Keratinocyte (primary cell): ENCODE measurements around the gene DNAH2. TPM values are rescaled to one million over a fixed set of nuclear protein-coding genes. Genes with fewer than 3 reads are reported as not detected.

Experiments
- DNase-seq: peaks from one replicate; pipeline ENCODE4 v3.0.0-alpha.2; 2011; ENCODE audit warnings: low read depth, missing footprints, low spot score
- FAIRE-seq: peaks from 2 replicates; lab custom pipeline; 2011; peaks lifted over from hg19 to GRCh38; lab: Jason Lieb, UNC
- H2AFZ ChIP-seq: 2 replicates; pipeline ENCODE4 v1.6.0; 2012; ENCODE audit warnings: low read length, control low read depth, inconsistent platforms; ENCODE audit not compliant: control insufficient read depth
- H3K27ac ChIP-seq: 2 replicates; pipeline ENCODE4 v1.5.1; 2011; ENCODE audit warnings: low read length; ENCODE audit not compliant: control insufficient read depth, insufficient read depth
- H3K27me3 ChIP-seq: 3 replicates; pipeline ENCODE4 v1.6.0; 2011; ENCODE audit warnings: low read length; ENCODE audit not compliant: control insufficient read depth, insufficient read depth; ENCODE audit errors: extremely low read depth
- H3K36me3 ChIP-seq, 2 experiments: 2 replicates in 1 of 2; 3 replicates in 1 of 2; pipeline ENCODE4 v1.5.1; 2011; ENCODE audit warnings: low read length in 2 of 2, mild to moderate bottlenecking in 1 of 2; ENCODE audit not compliant: control insufficient read depth in 2 of 2, insufficient read depth in 2 of 2; ENCODE audit errors: extremely low read depth in 1 of 2
- H3K4me1 ChIP-seq: 3 replicates; pipeline ENCODE4 v1.5.1; 2011; ENCODE audit warnings: low read length; ENCODE audit not compliant: control insufficient read depth, insufficient read depth; ENCODE audit errors: extremely low read depth
- H3K4me2 ChIP-seq: 3 replicates; pipeline ENCODE4 v1.6.0; 2011; ENCODE audit warnings: low read depth, low read length; ENCODE audit not compliant: control insufficient read depth, insufficient read depth; ENCODE audit errors: extremely low read depth
- H3K4me3 ChIP-seq, 3 experiments: fragments of 200-600 bp in 1 of 3; sonication (generic) in 1 of 3; 2 replicates in 2 of 3; 3 replicates in 1 of 3; pipeline ENCODE4 v1.5.1; 2011 to 2016; ENCODE audit warnings: low read length in 3 of 3, mild to moderate bottlenecking in 3 of 3, control low read depth in 2 of 3, inconsistent platforms in 1 of 3, low read depth in 1 of 3, mixed read lengths in 1 of 3, mixed run types in 1 of 3, moderate library complexity in 1 of 3; ENCODE audit not compliant: control insufficient read depth in 2 of 3, insufficient read depth in 2 of 3; ENCODE audit errors: extremely low read depth in 1 of 3
- H3K79me2 ChIP-seq: 2 replicates; pipeline ENCODE4 v1.6.0; 2012; ENCODE audit warnings: low read length; ENCODE audit not compliant: control insufficient read depth, insufficient read depth
- H3K9ac ChIP-seq: 3 replicates; pipeline ENCODE4 v1.6.0; 2011; ENCODE audit warnings: low read length; ENCODE audit not compliant: control insufficient read depth, insufficient read depth; ENCODE audit errors: extremely low read depth
- H3K9me1 ChIP-seq: 3 replicates; pipeline ENCODE4 v1.6.0; 2011; ENCODE audit warnings: low read length; ENCODE audit not compliant: control insufficient read depth, insufficient read depth; ENCODE audit errors: extremely low read depth
- H3K9me3 ChIP-seq: 2 replicates; pipeline ENCODE4 v1.5.1; 2012; ENCODE audit warnings: low read depth, low read length; ENCODE audit not compliant: control insufficient read depth
- H4K20me1 ChIP-seq: 3 replicates; pipeline ENCODE4 v1.6.0; 2011; ENCODE audit warnings: low read length; ENCODE audit not compliant: control insufficient read depth, insufficient read depth; ENCODE audit errors: extremely low read depth
- EZH2 ChIP-seq: IDR thresholded peaks from one replicate; pipeline ENCODE4 v1.6.1; 2012; ENCODE audit warnings: inconsistent platforms, mild to moderate bottlenecking, low read length, moderate library complexity
- dilution Hi-C: fragments of 300-500 bp; cut with MboI; formaldehyde crosslinking; loops from one replicate; pipeline ENCODE4 v1.7.0; 2020; ENCODE audit warnings: low sequenced_read_pairs; ENCODE audit not compliant: extremely low pct_ligation_motif_present
- polyA plus RNA-seq, 5 experiments: library from polyadenylated mRNA; depleted of rRNA in 3 of 5; stranded (reverse) in 3 of 5; stranded (forward) in 1 of 5; unstranded in 1 of 5; fragments of >200 nt; gene quantifications; 1 replicate in 1 of 5; 2 replicates in 3 of 5; 3 replicates in 1 of 5; pipeline versions ENCODE4 v1.2.1 to v1.2.3, GENCODE V29; 2011 to 2012; ENCODE audit warnings: missing spikeins in 2 of 5, low read depth in 1 of 5, low replicate concordance in 1 of 5
- TF ChIP-seq, protein P1 (sequence below), 3 experiments: IDR thresholded peaks in 1 of 3; conservative IDR thresholded peaks in 1 of 3; optimal IDR thresholded peaks in 1 of 3; 2 replicates in 2 of 3; 3 replicates in 1 of 3; pipeline versions ENCODE3 to v1.5.1; 2011; ENCODE audit warnings: low read length in 3 of 3, mild to moderate bottlenecking in 3 of 3, moderate library complexity in 2 of 3, control low read depth in 1 of 3, inconsistent platforms in 1 of 3; ENCODE audit not compliant: insufficient read depth in 2 of 3; ENCODE audit errors: extremely low read depth in 1 of 3

DNAH2 gene
- polyA plus RNA-seq, 1 donor (not counting 4 experiments of a cell fraction or from before 2014, with no cell fraction given): 0.13 TPM

DNA sequence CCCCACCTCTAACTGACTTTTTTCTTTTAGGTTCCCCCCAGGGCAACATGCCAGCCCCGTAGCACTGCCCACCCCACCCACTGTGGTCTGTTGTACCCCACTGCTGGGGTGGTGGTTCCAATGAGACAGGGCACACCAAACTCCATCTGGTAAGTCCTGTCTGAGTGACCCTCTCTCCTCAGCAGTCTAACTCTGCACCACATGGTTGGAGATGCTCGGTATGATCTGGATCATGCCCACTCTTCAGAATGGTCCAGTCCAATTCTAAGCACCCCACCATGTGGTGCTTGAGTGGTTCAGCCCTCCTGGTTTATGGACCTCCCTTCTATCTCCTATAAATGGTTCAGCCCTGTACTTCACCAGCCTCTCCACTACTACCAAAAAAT lies 122.3 kb downstream of the DNAH2 start:
- H3K9ac ChIP-seq: no peak overlapping the region
- no peaks in the 10 kb centered on the region for H3K9me1 ChIP-seq
- H3K27ac ChIP-seq: no peak overlapping the region
- no peak overlapping the region for H3K4me3 ChIP-seq
- dilution Hi-C loops: no loop called here
- no peaks in the 10 kb centered on the region for H4K20me1 ChIP-seq
- no peak overlapping the region for H2AFZ ChIP-seq
- H3K4me1 ChIP-seq: peaks cover 48% of the 10 kb centered on the region
- peaks cover 14% of the 10 kb centered on the region for H3K79me2 ChIP-seq
- peaks cover 5 to 8% of the 10 kb centered on the region in 2 experiments for H3K36me3 ChIP-seq
- TF ChIP-seq EZH2: no peak
- TF ChIP-seq, protein P1, sequence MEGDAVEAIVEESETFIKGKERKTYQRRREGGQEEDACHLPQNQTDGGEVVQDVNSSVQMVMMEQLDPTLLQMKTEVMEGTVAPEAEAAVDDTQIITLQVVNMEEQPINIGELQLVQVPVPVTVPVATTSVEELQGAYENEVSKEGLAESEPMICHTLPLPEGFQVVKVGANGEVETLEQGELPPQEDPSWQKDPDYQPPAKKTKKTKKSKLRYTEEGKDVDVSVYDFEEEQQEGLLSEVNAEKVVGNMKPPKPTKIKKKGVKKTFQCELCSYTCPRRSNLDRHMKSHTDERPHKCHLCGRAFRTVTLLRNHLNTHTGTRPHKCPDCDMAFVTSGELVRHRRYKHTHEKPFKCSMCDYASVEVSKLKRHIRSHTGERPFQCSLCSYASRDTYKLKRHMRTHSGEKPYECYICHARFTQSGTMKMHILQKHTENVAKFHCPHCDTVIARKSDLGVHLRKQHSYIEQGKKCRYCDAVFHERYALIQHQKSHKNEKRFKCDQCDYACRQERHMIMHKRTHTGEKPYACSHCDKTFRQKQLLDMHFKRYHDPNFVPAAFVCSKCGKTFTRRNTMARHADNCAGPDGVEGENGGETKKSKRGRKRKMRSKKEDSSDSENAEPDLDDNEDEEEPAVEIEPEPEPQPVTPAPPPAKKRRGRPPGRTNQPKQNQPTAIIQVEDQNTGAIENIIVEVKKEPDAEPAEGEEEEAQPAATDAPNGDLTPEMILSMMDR (optimal IDR thresholded peaks at IDR 0.05 in 1 of 3, IDR thresholded peaks at IDR 0.05 in 1 of 3, conservative IDR thresholded peaks at IDR 0.05 in 1 of 3; ENCODE audit: extremely low read depth in 1 of 3, insufficient read depth in 2 of 3, low read length in 3 of 3): no peak
- DNase-seq: no peak
- H3K9me3 ChIP-seq: no peaks in the 10 kb centered on the region
- no peaks in the 10 kb centered on the region for H3K27me3 ChIP-seq
- no peak overlapping the region for H3K4me2 ChIP-seq
- no peak for FAIRE-seq

DNA sequence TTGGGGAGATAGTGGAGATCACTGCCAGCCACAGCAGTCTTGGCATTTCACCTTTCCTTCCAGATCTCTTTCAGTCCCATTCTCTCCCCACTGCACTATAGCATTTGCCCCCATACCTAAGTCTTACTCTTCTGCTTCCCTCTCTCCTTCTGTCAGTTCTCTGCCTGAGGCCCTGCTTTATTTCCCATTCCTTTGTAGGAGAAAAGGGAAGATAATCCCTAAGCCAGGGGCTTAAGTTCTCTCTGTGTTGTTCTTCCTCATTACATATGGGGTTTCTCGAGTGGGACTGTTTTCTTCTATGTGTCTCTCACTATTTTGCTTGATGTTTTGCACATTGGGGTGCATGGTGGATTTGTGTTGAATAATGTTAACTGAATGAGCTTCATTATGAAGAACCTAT lies 122.9 kb downstream of the DNAH2 start:
- peaks cover 20% of the 10 kb centered on the region for H3K79me2 ChIP-seq
- H3K4me1 ChIP-seq: peaks cover 53% of the 10 kb centered on the region
- FAIRE-seq (no peak), DNase-seq (no peak)
- H4K20me1 ChIP-seq: peaks cover 2% of the 10 kb centered on the region
- H3K27ac ChIP-seq: no peak overlapping the region
- no peaks in the 10 kb centered on the region for H3K9me3 ChIP-seq
- H3K36me3 ChIP-seq: peaks cover 5 to 9% of the 10 kb centered on the region in 2 experiments
- no peak overlapping the region for H3K4me3 ChIP-seq
- H3K9ac ChIP-seq: no peak overlapping the region
- no peak for TF ChIP-seq EZH2
- TF ChIP-seq, protein P1 (optimal IDR thresholded peaks at IDR 0.05 in 1 of 3, IDR thresholded peaks at IDR 0.05 in 1 of 3, conservative IDR thresholded peaks at IDR 0.05 in 1 of 3; ENCODE audit: extremely low read depth in 1 of 3, insufficient read depth in 2 of 3, low read length in 3 of 3): no peak
- peak overlapping the region; percentile 99 for H3K4me2 ChIP-seq
- dilution Hi-C loops: no loop called here
- no peaks in the 10 kb centered on the region for H3K9me1 ChIP-seq
- H3K27me3 ChIP-seq: no peaks in the 10 kb centered on the region
- H2AFZ ChIP-seq: no peak overlapping the region
